HG03097 (cell line): ENCODE data around the gene KNCN.

Source experiments
- ATAC-seq: cut with Tn5 transposase; IDR thresholded peaks from one replicate; pipeline ENCODE4 v1.9.1; 2021; ENCODE audit not compliant: unreplicated experiment, low FRiP score

KNCN gene

DNA sequence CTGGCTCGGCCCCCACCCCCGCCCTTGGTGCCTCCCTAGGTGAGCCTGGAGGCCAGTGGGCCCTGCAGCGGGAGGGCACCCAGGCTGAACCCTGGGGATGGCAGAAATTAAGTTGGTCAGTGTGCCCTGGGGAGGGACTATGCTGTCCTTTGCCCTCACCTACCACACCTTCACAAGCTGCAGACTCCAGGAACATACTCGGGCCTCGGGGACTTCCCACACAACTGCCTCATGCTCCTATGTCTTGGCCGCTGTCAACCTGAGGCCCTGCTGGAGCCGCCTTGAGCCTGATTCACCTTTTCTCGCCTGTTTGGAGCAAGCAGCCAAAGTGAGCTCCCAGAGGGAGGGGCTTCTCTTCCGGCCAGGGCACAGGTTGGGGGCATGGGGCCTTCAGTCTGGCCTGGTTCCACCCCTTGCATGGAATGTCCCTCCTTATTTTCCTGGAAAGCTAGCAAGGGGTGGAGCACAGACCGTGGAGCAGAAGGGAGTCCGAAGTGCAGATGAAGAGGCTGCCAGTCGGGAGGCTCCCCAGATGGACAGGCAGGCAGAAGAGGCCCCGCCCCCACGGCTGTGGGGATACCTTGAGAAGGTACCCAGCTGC lies 24.7 kb downstream of the KNCN start:
- no peak for ATAC-seq

DNA sequence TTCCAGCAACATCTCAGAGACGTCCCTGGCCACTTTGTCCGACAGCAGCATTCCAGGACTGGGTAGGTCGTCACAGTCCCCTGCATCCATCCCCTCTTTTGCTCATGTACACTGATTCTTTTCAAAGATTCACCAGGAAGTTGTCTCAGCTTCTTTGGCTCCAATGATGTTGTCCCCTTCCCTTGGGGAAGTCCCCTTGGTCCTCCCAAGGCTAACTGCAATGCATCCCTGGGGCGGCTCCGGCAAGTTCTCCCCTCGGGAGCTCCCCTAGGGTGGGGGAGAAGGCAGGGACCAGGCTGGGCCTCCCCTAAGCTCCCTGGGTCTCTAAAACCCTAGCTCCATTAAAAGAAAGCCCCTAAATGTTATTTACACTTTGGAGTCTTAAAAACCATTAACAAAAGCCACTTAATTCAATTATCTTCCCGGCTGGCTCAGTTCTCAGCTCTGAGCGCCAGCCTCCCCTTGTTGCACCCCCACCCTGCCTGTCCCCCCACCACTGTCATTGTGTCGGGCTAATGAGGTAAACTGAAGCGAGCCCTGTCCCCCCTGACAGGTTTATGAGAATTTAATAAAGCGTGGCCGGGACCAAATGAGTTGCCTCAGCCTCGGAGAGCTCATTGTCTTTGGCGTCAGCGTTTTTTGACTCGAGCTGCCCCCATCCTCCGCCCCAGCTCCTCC lies 25.3 kb downstream of the KNCN start:
- ATAC-seq: no peak

DNA sequence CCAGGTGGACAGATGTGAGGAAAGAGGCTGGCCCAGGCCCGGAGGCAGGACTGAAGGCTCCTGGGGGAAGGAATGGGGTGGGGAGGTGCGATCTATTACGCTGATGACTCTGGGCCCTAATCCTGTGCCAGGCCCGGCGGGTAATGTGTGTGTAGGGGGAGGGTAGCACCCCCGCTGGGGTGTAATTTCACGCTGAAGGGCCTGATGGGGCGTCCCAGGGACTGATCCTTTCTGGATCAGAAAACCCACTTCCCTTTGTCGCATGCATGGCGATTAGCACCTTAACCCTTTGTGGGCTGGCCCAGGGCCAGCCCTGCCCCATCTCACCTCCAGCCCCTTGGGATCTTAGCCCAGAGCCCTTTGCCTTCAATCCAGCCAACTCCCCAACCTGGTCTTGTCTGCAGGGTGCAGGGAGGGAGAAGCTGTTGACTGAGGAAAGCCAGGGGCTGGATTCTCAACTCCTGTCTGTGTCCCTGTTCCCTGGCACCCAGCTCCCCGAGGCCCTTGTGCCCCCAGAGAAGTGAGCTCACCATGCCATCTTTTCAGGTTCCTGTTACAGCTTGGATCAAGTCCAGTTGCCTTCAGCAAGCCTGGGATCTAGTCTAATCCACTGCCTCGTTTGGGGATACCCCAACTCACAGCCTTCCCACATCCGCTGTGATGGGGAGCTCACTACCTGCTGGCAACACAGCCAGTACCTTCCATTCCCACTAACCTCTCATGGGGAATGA lies 26.0 kb downstream of the KNCN start:
- no peak for ATAC-seq

DNA sequence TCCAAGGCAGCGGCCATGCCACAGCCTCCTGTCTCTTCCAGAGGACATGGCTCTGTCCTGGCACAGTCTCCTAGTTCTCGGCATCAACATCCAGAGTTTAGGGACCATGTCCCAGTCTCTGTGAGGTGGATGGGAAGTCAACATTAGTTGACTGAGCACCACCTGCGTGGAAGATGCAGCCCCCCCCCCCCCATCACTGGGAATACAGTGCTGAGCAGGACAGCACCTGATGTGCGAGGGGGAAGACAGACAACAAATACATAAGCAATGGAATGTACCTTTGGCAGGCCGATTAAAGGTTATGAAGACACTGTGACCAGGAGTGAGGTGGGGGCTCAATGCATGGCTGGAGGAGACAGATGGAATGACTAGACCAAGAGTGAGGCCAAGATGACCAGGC lies 26.6 kb downstream of the KNCN start:
- ATAC-seq: no peak

DNA sequence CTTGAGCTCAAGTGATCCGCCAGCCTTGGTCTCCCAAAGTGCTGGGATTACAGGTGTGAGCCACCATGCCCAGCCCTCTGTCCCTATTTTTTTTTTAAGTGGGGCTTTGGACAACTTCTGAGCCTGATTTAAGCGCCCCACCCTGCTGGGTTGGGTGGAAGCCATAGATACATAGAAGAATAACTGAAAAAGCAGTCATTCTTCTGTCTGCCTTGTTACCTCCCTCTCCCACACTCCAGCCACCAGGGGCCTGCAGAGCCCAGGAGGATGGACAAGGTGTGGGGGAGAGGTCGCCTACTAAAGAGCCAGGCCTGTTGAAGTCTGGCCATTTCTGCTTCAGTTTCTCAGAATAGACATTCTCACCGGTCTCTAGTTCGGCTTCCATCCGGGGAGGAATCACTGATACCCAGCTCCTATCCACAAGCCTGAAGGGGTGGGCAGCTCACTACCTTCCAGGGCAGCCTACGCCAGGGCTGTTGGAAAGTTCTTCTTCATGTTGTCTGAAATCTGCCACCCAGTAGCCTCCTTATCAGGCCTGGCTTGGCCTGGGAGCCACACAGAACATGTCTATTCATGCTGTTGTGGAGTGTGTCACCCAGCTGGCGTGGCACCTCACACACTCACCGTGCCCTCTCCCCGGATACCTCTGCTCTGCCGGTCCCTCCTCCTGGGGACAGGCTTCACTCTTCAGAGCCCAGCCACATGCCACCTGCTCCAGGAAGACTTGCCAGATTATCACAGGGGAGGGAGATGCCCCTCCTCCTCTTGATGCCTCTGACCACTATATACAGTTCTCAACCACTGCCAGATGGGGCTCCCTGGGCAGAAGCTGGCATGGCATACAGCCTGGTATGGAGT lies 27.7 kb downstream of the KNCN start:
- ATAC-seq: no peak

DNA sequence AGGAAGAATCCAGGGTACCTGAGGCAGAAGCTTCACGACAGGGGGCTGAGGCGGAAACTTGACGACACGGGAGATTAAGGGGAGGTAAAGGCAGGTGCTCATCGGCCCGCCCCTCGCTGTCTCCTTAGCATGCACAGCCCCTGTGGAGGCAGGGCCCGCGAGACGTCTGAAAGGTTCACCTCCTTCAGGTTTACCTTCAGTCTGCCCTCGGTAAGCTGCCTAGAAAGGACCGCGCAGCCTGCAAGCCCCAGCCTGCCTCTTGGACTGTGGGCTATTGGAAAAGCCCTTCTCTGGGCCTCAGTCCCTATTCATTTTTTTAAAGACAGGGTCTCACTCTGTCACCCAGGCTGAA lies 28.5 kb downstream of the KNCN start:
- no peak for ATAC-seq

DNA sequence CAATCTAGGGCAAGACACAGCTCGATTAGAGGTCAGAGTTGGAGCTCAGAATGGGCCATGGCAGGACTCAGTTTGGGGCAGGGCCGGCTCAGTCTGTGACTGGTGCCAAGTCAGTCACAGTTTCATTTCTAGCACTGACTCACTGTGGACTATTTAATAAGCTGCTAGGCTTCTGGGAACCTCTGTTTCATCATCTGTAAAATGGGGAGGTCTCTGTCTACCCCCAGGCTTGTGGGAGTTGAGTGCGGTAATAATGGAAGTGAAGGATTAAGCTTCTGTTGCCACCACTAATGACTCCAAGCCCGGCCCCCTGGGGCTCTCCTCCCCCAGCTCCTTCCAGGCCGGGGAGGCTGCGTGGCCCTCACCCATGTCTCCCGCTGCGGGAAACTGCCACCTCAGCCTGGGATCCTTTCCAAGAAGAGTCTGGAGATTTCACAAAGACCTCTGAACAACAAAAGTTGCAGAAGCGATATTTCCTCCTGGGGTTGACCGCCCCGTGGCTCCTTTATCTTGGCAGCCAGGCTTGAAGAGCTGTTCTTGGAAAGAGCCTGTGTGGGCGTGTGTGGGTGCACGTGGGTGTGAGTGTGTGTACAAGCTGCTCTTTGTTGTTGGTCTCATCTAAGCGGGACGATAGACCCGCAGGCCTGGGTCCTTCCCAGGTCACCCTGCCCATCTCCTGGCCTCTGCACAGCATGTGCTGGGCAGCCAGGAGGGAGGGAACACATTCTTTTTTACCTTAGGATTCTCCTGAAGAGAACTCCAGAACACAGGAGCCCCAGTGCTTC lies 29.1 kb downstream of the KNCN start:
- no peak for ATAC-seq

DNA sequence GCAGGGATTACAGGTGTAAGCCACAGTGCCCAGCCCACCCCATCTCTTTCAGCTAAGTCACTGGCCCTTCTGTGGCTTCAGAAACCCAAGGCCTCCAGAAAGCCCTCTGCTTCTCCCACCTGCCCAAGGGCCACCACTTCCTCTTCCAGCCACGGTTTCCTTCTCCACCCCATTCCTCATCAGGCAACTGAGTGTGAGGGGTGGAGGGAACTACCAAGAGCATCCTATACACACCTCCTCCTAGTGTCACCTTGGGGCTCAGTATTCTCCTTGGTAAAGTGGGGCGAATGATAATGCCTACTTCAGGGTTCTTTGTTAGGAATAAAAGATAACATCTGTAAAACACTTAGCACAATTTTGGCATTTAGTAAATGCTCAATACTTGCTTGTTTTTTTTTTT lies 30.0 kb downstream of the KNCN start:
- no peak for ATAC-seq

DNA sequence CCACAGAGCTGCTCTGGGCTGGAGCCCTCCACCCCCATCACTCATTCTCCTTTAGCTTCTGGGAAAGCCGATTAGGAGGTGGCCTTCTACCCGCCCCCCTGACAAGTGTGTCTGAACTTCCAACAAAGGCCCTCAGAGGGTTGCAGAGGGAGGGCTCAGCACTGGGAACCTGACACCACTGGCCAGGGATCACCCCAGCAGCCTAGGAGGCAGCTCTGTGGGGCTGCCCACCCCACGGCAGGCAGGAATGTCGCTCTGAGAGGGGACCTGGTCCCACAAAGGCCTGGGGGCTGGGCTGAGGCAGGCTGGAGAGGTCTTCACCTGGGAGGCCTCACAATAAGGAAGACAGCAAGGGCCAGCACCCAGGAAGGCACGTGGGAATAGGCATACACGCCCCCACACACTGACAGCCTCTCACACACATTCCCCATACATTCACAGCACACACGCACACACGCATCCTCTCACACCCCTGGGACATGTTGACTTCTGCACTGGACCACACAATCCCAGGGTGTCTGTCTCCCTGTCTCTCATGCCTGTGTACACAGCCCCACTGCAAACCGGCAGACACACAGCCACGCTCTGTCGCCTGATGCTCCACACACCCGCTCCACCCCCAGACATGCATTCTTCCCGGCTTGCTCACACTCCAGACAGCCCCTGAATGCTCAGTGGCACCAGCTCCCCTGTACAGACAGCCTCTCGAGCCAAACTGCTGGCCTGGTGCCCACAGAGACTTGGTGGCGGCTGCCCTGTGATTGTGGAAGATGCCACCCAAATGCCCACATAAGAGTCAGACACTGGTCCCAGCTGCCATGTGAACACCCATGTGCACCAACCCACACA lies 31.2 kb downstream of the KNCN start:
- no peak for ATAC-seq

DNA sequence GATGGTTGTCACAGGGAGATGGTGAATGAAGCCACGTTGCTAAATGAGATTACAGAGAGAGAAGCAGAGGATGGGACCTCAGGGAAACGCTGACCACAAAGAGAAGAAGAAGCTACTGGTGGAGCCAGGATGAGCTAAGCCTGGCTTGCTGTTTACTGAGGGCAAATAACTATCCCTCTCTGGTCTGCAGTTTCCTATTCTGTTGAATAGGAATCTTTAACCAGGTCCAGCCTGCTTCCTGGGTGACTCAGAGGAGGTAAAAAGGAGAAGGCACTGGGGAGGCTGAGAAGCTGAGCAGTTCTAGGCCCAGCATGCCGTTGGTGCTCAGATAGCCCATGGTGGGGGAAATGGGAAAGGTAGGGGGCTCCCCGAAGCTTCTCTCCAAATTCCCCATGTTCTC lies 32.2 kb downstream of the KNCN start:
- ATAC-seq: no peak

DNA sequence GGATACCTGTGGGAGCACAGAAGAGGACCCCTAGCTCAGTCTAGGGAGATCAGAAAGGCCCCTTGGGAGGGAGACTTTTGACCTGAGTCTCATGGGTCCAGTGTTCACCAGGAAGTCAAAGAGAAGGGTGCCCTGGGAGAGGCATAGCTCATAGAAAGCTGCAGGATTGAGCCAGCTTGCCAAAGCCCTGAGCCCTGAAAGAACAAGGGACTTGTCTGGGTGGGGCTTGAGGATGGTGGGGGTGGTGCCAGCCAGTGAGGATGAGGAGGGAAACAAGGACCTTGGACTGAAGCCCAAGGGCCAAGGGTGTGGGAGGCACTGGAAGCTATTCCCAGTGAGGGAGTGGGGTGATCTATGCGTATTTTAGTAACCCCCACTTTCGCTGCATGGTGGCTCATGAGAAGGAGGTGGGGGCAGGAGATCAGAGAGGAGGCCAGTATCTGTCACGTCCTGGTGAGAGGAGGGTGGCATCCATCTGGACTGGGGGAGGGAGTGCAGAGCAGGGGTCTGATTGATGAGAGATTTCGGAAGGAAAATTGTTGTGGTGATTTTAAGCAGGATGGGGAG lies 33.4 kb downstream of the KNCN start:
- no peak for ATAC-seq

DNA sequence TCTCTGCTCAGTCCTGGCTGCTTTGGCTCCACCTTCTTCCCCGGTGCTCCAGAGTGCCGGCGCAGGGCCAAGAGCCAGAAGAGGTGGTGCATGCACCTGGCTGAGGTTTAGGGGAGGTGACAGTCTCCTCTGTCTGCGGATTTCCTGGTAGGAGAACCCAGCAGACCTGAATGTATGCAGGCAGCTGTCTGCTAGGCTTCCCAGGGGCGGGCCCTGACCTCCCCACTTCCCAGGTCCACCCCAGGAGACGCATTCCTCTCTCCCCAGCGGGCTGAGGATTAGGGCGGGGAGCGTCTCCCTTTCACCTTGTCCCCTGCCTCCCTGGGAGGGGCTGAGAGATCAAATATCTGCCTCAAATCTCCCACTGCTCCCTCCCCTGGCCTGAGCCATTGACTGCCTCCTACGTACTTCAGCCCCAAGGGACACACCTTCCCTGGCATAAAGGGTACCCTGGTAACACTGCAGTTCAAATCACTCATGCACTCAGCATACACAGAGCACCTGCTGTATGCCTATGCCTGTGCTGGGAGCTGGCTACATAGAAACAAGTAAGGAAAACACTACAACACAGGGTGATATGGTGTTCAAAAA lies 34.3 kb downstream of the KNCN start:
- ATAC-seq: no peak

DNA sequence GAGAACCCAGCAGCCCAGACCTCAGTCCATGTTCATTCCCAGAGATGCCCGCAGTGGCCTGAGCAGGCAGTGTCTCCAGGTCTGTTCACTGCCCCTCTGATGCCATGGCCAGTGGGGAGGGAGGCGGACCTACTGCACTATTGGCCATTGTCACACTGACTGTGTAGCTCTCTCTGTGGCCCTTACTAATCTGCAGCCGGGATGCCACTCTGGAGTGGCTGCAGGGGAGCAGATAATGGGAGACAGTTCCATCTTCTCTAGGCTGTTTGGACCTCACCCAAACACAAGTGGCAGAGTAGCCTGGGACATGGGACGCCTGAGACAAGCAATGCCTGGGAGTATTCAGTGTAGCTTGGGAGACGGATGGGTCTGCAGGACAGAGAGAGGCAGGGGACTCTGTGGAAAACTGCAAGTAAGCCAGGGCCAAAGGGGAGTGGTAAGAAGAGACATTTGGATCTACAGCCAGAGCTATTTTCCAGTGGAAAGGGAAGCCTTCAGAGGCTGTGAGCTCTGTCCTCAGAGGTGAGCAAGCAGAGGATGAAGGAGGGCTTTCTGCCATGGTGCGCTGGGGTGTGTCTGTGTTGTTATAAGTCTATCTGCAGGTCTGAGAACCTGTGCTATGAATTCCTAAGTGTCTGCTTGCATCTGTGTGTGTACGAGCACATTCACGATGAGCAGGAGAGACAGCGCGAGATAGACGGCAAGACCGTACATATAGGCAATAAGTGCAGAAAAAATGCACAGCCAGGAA lies 35.1 kb downstream of the KNCN start:
- ATAC-seq: no peak

DNA sequence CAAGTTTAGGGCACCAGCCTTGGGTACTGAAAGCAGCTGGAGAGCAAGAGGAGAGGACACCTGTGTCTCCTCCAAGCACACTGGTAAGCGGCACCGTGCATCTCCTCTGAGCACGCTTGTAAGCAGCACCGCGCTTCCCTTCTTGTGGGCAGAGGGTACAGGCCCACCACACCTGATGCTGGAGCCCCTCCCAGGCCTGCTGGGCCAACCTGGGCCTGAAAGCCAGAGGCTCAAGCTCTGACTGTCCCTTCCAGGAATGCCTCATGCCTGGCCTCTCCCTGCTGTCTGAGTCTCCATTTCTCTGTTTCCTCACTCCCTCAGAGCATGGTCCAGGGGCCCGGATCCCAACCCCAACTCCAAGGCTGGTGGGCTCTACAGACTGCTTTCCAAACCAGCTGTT lies 35.9 kb downstream of the KNCN start:
- no peak for ATAC-seq

DNA sequence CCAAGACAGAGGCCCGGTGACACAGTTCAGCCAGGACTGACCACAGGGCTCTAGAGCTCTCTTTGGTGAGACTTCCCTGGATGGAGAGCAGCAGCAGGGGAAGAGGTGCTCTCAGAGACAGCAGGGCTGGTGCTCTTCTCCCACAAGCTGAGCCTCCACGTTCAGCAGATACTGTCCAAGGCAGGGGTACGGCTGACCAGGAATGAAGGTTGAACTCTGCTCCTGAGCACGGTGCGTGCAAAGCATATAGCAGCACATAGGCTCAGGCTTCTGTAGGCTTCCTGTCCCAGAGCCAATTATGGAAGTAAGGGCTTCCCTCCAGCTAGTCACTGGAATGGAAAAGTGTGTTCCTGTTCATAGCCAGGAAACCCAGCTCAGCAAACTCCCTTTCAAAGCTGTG lies 37.9 kb downstream of the KNCN start:
- no peak for ATAC-seq

DNA sequence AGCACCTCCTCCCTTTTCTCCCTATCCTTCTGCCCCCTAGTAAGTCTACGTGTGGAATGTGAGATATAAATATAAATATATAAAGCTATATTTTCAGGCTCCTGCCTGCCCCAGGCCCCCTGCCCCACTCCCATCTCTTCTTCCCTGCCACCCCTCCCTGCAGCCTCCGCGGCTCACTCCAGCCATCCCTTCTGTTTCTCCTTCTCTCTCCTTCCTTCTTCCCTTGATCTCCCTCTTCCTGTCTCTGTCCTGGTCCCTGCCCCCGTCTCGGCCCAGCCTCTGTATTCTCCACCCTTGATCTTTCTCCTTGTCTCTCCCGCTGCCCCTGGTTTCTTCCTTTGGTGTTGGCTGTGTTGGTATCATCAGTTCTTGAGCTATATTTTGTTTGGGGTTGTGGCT lies 38.7 kb downstream of the KNCN start:
- no peak for ATAC-seq

DNA sequence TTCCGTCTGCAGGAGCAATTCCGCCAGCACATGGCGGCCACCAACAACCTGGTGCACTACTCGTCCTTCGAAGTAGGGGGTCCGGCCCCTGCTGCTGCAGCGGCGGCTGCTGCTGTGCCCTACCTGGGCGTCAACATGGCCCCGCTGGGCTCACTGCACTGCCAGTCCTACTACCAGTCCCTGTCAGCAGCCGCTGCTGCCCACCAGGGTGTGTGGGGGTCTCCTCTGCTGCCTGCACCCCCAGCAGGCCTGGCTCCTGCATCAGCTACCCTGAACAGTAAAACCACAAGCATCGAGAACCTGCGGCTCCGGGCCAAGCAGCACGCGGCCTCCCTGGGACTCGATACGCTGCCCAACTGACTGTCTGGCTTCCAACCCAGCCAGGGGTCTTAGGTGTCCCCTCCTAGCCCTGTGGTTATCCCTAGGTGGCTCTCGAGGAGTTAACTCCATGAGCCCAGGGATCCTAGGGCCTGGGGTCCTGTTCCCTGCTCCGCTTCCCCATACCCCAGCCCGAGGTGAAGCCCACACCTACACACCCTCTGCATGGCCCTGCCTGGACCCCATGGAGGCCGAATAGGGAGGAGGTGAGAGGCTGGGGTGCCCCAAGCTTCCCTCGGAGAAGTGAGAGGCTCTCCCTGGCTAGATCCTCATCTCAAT lies 39.2 kb downstream of the KNCN start:
- ATAC-seq: no peak

DNA sequence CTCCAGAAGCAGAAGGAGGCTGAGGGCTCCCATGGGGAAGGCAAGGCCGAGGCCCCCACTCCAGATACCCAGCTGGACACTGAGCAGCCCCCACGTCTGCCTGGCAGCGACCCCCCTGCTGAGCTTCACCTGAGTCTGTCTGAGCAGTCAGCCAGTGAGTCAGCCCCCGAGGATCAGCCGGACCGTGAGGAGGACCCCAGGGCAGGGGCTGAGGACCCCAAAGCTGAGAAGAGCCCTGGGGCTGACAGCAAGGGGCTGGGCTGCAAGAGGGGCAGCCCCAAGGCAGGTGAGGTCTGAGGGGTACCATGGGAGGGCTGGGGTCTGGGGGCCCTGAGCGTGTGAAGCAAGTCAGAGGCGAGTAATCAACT lies 40.5 kb downstream of the KNCN start:
- no peak for ATAC-seq
